ENCODE data around the gene PLXNA4.

PLXNA4 gene

DNA sequence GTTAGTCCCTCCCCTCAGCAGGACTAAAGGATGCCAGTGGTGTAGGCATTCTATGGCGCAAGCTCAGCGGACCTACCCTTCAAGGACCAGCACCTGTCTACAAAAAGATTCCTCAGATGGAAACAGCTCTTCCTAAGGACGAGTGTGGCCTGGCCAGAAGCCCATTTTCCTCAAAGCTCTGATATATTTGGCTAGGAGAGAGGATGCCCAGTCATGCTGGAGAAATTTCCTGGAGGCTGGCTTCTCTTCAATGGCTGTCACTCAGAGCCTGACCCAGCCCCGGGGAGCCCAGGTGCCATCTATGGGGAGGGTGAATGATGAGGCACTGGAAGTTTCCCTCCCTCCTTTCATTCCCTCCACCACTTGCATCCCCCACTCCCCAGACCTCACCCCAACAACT, 111.5 kb downstream of the PLXNA4 start:
- no peak for DNase-seq

GRCh38 chr7:132463922-132464321, 112.3 kb downstream of the PLXNA4 start:
- no peak for DNase-seq

DNA sequence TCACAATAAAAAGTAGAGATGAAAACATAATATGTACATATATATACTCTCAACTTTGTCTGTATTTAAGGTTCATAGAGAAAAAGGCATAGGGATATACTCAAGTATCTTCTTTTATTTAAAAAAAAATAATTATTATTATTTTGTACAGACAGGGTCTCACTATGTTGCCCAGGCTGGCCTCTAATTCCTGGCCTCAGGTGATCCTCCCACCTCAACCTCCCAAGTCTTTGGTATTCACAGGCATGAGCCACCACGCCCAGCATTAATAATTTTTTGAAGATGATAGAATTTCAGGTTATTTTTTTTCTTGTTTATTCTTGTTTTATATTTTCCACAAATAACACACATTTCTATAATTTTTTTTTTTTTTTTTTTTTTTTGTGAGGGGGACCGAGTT, 113.8 kb downstream of the PLXNA4 start:
- DNase-seq: no peak

GRCh38 chr7:132461032-132461592, 115.2 kb downstream of the PLXNA4 start:
- DNase-seq: no peak

DNA sequence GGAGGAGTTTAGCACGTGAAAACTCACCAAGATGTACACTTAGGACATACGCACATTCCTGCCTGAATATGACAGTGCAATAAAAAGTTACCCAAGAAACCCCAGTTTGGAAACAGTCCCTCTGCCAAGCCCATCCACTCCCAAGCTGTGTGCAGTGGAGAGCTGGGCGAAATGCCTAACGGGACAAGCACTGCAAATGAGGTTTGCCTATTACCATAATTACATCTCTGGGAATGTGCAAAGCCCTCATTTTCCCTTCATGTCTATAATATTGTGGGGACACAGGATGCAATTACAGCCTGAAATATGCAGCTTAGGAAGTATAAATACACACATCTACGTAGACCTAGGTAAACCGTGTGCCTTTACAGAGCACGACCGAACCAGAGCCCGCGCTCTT, 117.5 kb downstream of the PLXNA4 start:
- DNase-seq: no peak

- no peak for DNase-seq
Observed at GRCh38 chr7:132457658-132458057, 118.6 kb downstream of the PLXNA4 start.

DNA sequence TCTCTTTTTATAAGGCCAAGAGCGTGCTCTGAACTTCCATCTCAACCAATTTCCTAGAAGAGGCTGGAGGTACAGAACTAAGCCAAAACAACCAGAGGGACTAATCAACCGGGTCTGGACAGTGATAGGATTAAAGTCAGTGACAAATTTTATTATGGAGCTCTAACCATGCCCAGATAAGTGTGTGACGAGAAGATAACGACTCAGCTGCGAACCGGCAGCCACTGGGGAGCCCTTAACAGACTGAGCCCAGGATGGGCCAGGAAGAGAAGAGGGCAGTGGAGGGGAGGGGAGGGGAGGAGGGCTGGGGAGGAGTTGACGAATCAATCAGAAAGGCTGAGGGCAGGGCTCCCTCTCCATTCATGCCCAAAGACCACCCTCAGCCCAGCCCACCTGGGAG, 119.9 kb downstream of the PLXNA4 start:
- no peak for DNase-seq

GRCh38 chr7:132455378-132455777, 120.9 kb downstream of the PLXNA4 start:
- DNase-seq: peak; percentile 22

DNA sequence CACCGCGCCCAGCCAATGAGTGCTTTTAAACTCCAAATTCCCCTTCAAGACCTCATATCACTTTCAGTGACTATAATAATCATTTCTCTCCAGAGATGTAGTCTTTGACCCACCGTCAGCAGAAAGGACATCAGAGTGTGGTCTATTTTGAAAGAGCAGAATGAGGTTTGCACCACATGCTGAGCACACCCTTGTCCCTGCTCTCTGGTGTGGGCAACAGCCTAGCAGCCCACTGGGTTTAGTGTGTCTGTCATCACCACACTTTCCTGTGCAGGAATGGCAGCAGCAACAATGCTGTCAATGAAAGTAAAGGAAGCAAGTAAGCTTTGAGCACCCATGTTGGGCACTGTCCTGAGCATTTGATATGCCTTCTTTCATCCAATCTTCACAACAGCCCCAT, 122.4 kb downstream of the PLXNA4 start:
- no peak for DNase-seq

DNA sequence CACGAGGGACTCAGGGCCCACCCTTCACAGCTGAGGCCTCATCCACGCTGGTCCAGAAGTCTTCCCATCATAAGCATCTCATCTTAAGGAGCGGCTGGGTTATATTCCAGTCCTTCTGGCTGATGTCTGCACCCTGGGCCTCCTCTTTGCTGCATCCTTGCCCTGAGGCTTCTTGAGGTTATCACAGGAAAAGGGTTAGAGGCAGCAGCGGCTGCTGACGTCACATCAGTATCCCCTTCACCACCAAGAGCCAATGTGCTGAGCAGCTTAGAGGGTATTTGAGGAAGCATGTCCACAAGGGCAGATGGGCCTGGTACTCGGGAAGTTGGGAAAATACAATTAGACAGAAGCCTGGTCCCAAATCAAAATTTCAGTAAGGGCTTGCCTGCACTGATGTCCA, 125.1 kb downstream of the PLXNA4 start:
- no peak for DNase-seq

- DNase-seq: no peak
Observed at GRCh38 chr7:132450696-132451095, 125.6 kb downstream of the PLXNA4 start.

DNA sequence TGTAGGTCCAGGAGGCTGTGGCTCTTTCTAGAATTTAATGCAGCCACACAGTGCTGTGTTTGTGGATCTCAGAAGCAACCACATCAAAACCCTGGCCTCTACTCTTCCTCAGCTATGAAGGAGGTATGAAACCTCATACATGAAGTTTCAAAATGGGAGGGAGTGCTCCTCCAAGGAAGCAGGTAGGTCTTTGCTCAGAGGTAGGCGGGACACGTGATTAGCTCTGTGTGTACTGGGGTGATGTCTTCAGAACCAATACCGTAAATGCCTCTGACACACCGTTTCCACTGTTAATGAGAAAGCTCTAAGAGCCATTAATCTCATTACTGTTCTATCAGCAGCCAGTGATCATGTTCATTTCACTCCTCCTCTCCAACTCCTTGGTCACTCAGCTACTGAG, 126.1 kb downstream of the PLXNA4 start:
- DNase-seq: no peak

- no peak for DNase-seq
Observed at GRCh38 chr7:132446666-132447278, 129.5 kb downstream of the PLXNA4 start.

GRCh38 chr7:132446260-132446659, 130.0 kb downstream of the PLXNA4 start:
- no peak for DNase-seq

GRCh38 chr7:132443761-132444520, 132.3 kb downstream of the PLXNA4 start:
- no peak for DNase-seq

GRCh38 chr7:132441935-132442334, 134.3 kb downstream of the PLXNA4 start:
- DNase-seq: no peak

DNA sequence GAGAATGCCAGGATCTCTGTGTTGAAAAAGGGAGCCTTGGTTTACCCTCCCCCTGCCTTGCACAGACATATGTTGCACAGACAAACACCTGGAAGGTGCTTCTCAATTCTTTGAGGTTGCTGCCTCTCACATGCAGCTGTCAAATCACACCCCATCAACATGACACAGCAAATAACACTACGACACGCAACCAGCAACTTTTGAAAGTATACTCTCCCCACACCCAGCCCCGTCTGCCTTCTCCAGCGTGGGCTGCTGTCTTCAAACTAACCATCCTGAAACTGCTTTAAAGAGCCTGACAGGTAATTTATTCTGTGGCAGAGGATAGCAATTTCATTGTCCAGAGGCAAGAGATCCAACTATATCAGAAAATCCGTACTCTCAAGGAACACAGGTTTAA, 136.1 kb downstream of the PLXNA4 start:
- no peak for DNase-seq

DNA sequence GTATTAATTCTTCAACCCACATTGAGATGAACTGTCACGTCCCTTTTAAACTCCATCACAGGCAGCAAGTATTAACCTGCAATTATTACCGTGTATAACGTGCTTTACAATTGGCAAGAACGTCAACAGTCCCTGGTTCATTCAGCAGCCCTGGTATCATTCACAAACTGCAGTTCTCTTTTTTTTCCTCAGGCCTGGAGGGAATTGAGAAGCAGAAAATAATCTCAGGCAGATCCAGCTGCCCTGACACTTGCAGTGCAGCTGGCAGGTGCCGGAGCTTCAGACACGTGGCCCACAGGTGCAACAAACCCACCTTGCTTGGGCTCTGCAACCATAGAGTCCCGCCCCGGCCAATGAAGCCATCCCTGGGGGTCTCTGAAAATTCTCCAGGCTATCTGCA, 137.3 kb downstream of the PLXNA4 start:
- no peak for DNase-seq

GRCh38 chr7:132437730-132438129, 138.5 kb downstream of the PLXNA4 start:
- DNase-seq: no peak

GRCh38 chr7:132436121-132436520, 140.1 kb downstream of the PLXNA4 start:
- DNase-seq: no peak

DNA sequence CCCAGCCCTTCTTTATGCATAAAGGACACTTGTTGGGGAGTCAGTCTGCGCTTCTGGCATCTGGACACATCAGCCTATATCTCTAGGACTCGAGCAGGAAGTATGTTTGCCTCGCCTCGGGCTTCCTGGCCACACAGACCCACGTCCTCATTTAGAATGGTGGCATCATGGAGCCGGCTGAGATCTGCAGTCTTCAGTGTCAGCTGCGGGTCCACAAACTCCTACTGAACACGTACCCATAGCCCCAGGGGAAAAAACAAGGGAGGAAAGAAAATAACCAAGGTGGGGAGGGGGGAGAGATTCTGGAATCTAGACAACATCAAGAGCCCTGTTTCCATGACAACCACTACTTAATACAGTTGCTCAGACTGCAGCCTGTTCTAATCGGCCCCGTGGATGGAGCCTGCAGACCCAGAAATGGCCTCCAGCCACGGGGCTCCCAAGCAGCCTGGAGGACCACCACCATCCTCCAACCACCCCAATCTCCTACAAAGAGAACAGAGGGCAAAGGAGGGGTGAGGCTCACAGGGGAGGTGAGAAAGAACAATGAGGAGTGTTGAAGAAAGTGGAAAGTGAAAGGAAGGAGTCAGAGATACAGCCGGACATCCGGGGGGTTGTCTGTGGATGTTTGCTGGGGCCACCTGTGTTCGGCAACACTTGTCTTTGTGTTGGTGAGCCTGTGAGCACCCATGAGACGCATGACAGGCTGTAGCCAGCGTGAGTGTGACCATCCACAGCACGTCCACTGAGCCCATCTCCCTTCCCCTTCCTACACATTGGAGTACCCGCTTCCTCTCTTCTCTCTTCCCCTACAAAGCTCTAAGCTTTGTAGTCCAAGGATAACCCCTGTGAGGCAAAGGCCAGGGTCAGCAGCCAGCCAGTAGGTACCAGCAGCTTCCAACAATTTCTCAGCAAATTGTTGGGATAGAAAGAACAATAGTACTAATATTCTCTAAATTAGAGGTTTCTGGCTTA, 141.0 kb downstream of the PLXNA4 start:
- DNase-seq: no peak

- DNase-seq: no peak
Observed at GRCh38 chr7:132434041-132434440, 142.2 kb downstream of the PLXNA4 start.

DNA sequence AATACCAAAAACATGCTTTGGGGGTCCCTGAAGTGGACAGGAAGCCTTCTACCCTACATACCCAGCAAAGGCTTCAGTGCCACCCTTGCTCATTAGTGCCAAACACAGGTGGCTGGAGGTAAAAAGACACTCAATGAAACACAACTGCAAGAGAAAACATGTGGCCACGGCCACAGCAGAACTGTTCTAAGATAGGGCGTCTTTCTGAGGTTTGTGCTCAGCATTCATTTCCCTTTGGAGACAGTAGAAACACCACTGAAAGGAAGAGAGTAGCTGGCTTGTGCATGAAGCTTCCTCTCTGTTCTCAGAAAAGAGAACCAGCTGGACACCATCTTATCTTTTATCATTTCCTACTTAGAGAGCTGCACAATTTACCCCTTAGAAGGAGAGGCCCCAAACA, 143.0 kb downstream of the PLXNA4 start:
- no peak for DNase-seq
